ENCODE data around the gene GTPBP6.

GTPBP6 gene

DNA sequence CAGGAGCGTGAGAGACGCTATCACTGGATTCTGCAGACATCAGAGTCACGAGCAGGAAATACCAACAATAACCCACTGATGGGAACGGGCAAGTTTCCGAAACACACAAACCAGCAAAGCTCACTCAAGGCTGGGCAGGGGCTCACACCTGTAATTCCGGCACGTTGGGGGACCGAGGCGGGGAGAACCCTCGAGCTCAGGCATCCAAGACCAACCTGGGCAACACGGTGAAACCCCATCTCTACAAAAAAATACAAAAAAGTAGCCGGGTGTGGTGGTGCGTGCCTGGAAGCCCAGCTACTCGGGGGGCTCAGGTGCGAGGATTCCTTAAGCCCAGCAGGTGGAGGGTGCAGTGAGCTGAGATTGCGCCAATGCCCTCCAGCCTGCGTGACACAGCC lies 17.2 kb upstream of the GTPBP6 start:
- H3K79me2 ChIP-seq (ENCODE audit: insufficient read depth, low read length) = no peaks in the 10 kb centered on the region
- peaks cover 4% of the 10 kb centered on the region for H3K4me1 ChIP-seq (ENCODE audit: insufficient read depth, low read length, severe bottlenecking)

GRCh38 chrX:334971-335757 lies 16.6 kb upstream of the GTPBP6 start:
- no peak overlapping the region for H3K9ac ChIP-seq (ENCODE audit: low read length)
- H3K4me1 ChIP-seq (ENCODE audit: insufficient read depth, low read length, severe bottlenecking) = peaks cover 4% of the 10 kb centered on the region
- H3K36me3 ChIP-seq (ENCODE audit: insufficient read depth, low read length) = peaks cover 66% of the 10 kb centered on the region
- no peaks in the 10 kb centered on the region for H3F3A ChIP-seq (ENCODE audit: insufficient read depth, low read length)
- H3K9me3 ChIP-seq (ENCODE audit: low read length) = no peaks in the 10 kb centered on the region
- no peak overlapping the region for H3K4me3 ChIP-seq (ENCODE audit: low read depth, low read length, poor library complexity, severe bottlenecking)
- H3K27ac ChIP-seq (ENCODE audit: low read depth, low read length, poor library complexity, severe bottlenecking) = no peak overlapping the region
- no peaks in the 10 kb centered on the region for H4K20me1 ChIP-seq (ENCODE audit: insufficient read depth, low read length)
- H2AFZ ChIP-seq (ENCODE audit: low read length) = no peak overlapping the region
- no peaks in the 10 kb centered on the region for H3K79me2 ChIP-seq (ENCODE audit: insufficient read depth, low read length)
- no peaks in the 10 kb centered on the region for H3K27me3 ChIP-seq (ENCODE audit: insufficient read depth, low read length)
- H3K9me2 ChIP-seq (ENCODE audit: low read depth, low read length) = no peaks in the 10 kb centered on the region
- TF ChIP-seq, protein P1, sequence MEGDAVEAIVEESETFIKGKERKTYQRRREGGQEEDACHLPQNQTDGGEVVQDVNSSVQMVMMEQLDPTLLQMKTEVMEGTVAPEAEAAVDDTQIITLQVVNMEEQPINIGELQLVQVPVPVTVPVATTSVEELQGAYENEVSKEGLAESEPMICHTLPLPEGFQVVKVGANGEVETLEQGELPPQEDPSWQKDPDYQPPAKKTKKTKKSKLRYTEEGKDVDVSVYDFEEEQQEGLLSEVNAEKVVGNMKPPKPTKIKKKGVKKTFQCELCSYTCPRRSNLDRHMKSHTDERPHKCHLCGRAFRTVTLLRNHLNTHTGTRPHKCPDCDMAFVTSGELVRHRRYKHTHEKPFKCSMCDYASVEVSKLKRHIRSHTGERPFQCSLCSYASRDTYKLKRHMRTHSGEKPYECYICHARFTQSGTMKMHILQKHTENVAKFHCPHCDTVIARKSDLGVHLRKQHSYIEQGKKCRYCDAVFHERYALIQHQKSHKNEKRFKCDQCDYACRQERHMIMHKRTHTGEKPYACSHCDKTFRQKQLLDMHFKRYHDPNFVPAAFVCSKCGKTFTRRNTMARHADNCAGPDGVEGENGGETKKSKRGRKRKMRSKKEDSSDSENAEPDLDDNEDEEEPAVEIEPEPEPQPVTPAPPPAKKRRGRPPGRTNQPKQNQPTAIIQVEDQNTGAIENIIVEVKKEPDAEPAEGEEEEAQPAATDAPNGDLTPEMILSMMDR (IDR thresholded peaks at IDR 0.05; ENCODE audit: low read length) = no peak
- TF ChIP-seq EZH2 (IDR thresholded peaks at IDR 0.05; ENCODE audit: borderline replicate concordance, low read length) = no peak
- no peak overlapping the region for H3K4me2 ChIP-seq (ENCODE audit: low read length)

More for the DNA sequence above, 17.2 kb upstream of the GTPBP6 start:
- no peak overlapping the region for H3K27ac ChIP-seq (ENCODE audit: low read depth, low read length, poor library complexity, severe bottlenecking)
- peaks cover 70% of the 10 kb centered on the region for H3K36me3 ChIP-seq (ENCODE audit: insufficient read depth, low read length)
- no peak overlapping the region for H3K4me2 ChIP-seq (ENCODE audit: low read length)
- H2AFZ ChIP-seq (ENCODE audit: low read length) = no peak overlapping the region
- no peak for TF ChIP-seq EZH2 (IDR thresholded peaks at IDR 0.05; ENCODE audit: borderline replicate concordance, low read length)
- TF ChIP-seq, protein P1 (IDR thresholded peaks at IDR 0.05; ENCODE audit: low read length) = no peak
- no peak overlapping the region for H3K4me3 ChIP-seq (ENCODE audit: low read depth, low read length, poor library complexity, severe bottlenecking)
- no peaks in the 10 kb centered on the region for H3K27me3 ChIP-seq (ENCODE audit: insufficient read depth, low read length)
- no peaks in the 10 kb centered on the region for H4K20me1 ChIP-seq (ENCODE audit: insufficient read depth, low read length)
- H3K9me2 ChIP-seq (ENCODE audit: low read depth, low read length) = no peaks in the 10 kb centered on the region
- no peak overlapping the region for H3K9ac ChIP-seq (ENCODE audit: low read length)
- H3F3A ChIP-seq (ENCODE audit: insufficient read depth, low read length) = no peaks in the 10 kb centered on the region
- H3K9me3 ChIP-seq (ENCODE audit: low read length) = no peaks in the 10 kb centered on the region

DNA sequence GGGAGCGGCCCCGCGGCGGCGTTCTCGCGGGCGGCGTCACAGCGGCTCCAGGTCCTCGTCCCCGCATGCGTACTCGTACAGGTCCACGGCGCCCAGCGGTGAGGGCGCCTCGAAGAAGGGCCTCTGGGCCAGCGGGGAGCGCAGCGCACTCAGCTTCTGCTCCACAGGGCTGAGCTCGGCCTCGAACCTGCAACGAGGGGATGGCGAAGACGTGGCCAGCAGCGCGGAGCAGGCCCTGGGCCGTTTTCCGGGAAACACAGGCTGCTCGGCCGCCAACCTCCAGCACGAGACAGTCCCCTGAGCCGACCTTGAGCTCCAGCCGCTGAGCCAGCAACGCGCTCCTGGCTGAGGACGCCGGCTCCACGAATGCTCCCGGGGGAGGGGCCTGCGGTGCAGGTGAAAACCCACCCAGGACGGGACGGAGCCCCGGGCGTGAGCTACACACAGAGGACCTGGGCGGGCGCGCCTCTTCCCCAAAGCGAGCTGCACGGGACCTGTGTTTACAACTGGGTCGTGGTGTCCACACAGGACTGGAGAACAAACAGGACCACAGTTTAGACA lies 15.8 kb upstream of the GTPBP6 start:
- TF ChIP-seq, protein P1 (IDR thresholded peaks at IDR 0.05; ENCODE audit: low read length) = no peak
- no peak for TF ChIP-seq EZH2 (IDR thresholded peaks at IDR 0.05; ENCODE audit: borderline replicate concordance, low read length)
- Histone ChIP-seq H3K27me3 (ENCODE audit: insufficient read depth, low read length) (no peaks in the 10 kb centered on the region), H3K4me1 (ENCODE audit: insufficient read depth, low read length, severe bottlenecking) (peaks cover 4% of the 10 kb centered on the region), H3K9me2 (ENCODE audit: low read depth, low read length) (no peaks in the 10 kb centered on the region), H3K36me3 (ENCODE audit: insufficient read depth, low read length) (peaks cover 66% of the 10 kb centered on the region), H3K79me2 (ENCODE audit: insufficient read depth, low read length) (no peaks in the 10 kb centered on the region), H3K27ac (ENCODE audit: low read depth, low read length, poor library complexity, severe bottlenecking) (no peak overlapping the region), H3K9me3 (ENCODE audit: low read length) (no peaks in the 10 kb centered on the region), H3K9ac (ENCODE audit: low read length) (no peak overlapping the region), H3K4me2 (ENCODE audit: low read length) (no peak overlapping the region), H3K4me3 (ENCODE audit: low read depth, low read length, poor library complexity, severe bottlenecking) (no peak overlapping the region), H4K20me1 (ENCODE audit: insufficient read depth, low read length) (no peaks in the 10 kb centered on the region), H2AFZ (ENCODE audit: low read length) (no peak overlapping the region), H3F3A (ENCODE audit: insufficient read depth, low read length) (no peaks in the 10 kb centered on the region)

Data from OCI-LY1 (cell line).